Hippocampal formation (tissue), 2 donors: ENCODE data around the gene ARL14EP.

ENCODE experiments used
- DNase-seq, 2 donors: peaks; one replicate each; lab custom pipeline; 2025; lab: John Stamatoyannopoulos, UW

Gene ARL14EP

GRCh38 chr11:30380846-30381245 lies 57.9 kb downstream of the ARL14EP start:
- DNase-seq, result no peak

- no peak for DNase-seq
Measured at GRCh38 chr11:30381879-30382278, 59.0 kb downstream of the ARL14EP start.
